ENCODE data around the gene NFKBIA. TPM values are rescaled to one million over a fixed set of nuclear protein-coding genes. Genes with fewer than 3 reads are reported as not detected.

The NFKBIA gene, protein sequence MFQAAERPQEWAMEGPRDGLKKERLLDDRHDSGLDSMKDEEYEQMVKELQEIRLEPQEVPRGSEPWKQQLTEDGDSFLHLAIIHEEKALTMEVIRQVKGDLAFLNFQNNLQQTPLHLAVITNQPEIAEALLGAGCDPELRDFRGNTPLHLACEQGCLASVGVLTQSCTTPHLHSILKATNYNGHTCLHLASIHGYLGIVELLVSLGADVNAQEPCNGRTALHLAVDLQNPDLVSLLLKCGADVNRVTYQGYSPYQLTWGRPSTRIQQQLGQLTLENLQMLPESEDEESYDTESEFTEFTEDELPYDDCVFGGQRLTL
- 109 and 151 TPM in 2 replicates for total RNA-seq

DNA sequence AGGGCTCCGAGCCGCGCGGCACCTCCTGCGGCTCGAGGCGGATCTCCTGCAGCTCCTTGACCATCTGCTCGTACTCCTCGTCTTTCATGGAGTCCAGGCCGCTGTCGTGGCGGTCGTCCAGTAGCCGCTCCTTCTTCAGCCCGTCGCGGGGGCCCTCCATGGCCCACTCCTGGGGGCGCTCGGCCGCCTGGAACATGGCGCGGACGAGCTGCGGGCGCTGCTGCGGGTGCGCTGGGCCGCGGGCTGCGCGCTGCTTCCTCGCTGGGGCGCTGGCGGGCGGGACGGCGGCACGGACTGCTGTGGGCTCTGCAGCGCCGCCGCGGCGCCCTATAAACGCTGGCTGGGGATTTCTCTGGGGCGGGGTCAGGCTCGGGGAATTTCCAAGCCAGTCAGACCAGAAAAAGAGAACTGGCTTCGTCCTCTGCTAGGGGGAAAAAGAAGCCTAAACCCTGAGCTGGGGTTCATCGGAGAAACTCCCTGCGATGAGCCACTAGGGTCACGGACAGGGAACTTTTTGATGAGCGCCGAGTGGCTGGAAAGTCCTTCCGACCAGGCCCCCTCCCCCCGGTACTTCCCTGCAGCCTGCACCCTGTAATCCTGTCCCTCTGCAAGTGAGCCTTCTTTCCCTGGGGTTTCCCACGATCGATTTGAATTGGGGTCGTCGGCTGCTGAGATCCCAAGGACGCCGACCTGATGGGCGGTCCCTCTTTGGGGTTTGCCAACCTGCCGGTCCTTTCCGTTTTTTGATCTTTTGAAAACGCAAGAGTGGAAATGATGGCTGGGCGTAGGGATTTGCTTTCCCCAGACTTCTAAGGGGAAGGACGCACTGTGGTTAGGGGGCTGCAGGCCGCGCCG is at the start of gene NFKBIA:
Gene NFKBIA, minus strand, starts transcription at position 301 of the 855 bp plus-strand sequence. Its CDS starts 105 bp downstream, at position 196.

Other genes starting within 250 kb of the NFKBIA start
- gene PSMA6, start 112.4 kb downstream of the NFKBIA start, total RNA-seq = 277 and 322 TPM in 2 replicates
- not detected in 2 replicates for gene INSM2, start 129.4 kb upstream of the NFKBIA start, total RNA-seq